Epithelial cell of proximal tubule (primary cell): Measurements from ENCODE around the gene CLTA. TPM values are rescaled to one million over a fixed set of nuclear protein-coding genes. Genes with fewer than 3 reads are reported as not detected.
A peak's percentile ranks its signal among the peaks of the same experiment; 100 is the strongest.

Experiments
- DNase-seq: peaks from one replicate; pipeline ENCODE4 v3.0.0-alpha.2; 2011; ENCODE audit warnings: low read depth
- H3K4me3 ChIP-seq: 2 replicates; pipeline ENCODE4 v1.5.1; 2011; ENCODE audit warnings: low read depth, mild to moderate bottlenecking, low read length
- CTCF ChIP-seq: conservative IDR thresholded peaks from 2 replicates; pipeline ENCODE4 v1.5.1; 2012; ENCODE audit warnings: low read depth, mild to moderate bottlenecking, low read length
- total RNA-seq: library from RNA; depleted of rRNA; stranded (reverse); fragments of >200 nt; gene quantifications from 2 replicates; pipeline ENCODE4 v1.2.3, GENCODE V29; 2015

CLTA gene
- total RNA-seq, 1 donor from 2014 or later: 461 TPM

- no peak for TF ChIP-seq CTCF
- H3K4me3 ChIP-seq: no peak overlapping the region
- DNase-seq: no peak
Measured at GRCh38 chr9:36164989-36165388, 25.7 kb upstream of the CLTA start.

GRCh38 chr9:36165826-36166167, 24.9 kb upstream of the CLTA start:
- no peak for DNase-seq
- no peak for TF ChIP-seq CTCF

GRCh38 chr9:36166168-36166927, 24.4 kb upstream of the CLTA start:
- TF ChIP-seq CTCF: peak; percentile 77
- H3K4me3 ChIP-seq: peak overlapping the region; percentile 58
- DNase-seq: no peak

More at GRCh38 chr9:36165826-36166167, 24.9 kb upstream of the CLTA start:
- H3K4me3 ChIP-seq: peak overlapping the region; percentile 58

GRCh38 chr9:36169166-36169565, 21.6 kb upstream of the CLTA start, which contains the start of gene CCIN:
CCIN (plus strand) TSS chr9:36169388; CDS start chr9:36169503, 115 bp downstream.
- no peak for DNase-seq
- TF ChIP-seq CTCF: no peak
- H3K4me3 ChIP-seq: no peak within 1 kb of the TSS

- no peak for DNase-seq
- no peak for TF ChIP-seq CTCF
- no peak overlapping the region for H3K4me3 ChIP-seq
Measured at GRCh38 chr9:36169708-36170107, 21.0 kb upstream of the CLTA start.

- DNase-seq: no peak
- no peak for TF ChIP-seq CTCF
- H3K4me3 ChIP-seq: no peak overlapping the region
Measured at GRCh38 chr9:36170531-36170930, 20.2 kb upstream of the CLTA start.

- H3K4me3 ChIP-seq: no peak overlapping the region
- no peak for DNase-seq
- no peak for TF ChIP-seq CTCF
Measured at GRCh38 chr9:36173861-36174260, 16.9 kb upstream of the CLTA start.
